H9 (cell line): ENCODE results near the gene TBC1D4. TPM values are rescaled to one million over a fixed set of nuclear protein-coding genes. Genes with fewer than 3 reads are reported as not detected.

Source experiments
- DNase-seq: peaks from one replicate; pipeline ENCODE4 v3.0.0-alpha.2; 2017
- H2AFZ ChIP-seq: one replicate; pipeline ENCODE4 v1.6.1; 2013; ENCODE audit warnings: mild to moderate bottlenecking, low read length, control low read depth, moderate library complexity
- H2AK5ac ChIP-seq: 2 replicates; pipeline ENCODE4 v1.6.1; 2013; ENCODE audit warnings: low read length, control low read depth, mixed read lengths; ENCODE audit not compliant: insufficient read length
- H2BK120ac ChIP-seq: one replicate; pipeline ENCODE4 v1.6.1; 2013; ENCODE audit warnings: low read depth, mild to moderate bottlenecking, low read length, control low read depth, inconsistent platforms; ENCODE audit not compliant: poor library complexity, severe bottlenecking
- H2BK12ac ChIP-seq: 2 replicates; pipeline ENCODE4 v1.6.1; 2013; ENCODE audit warnings: low read length, control low read depth, mixed read lengths, low read depth; ENCODE audit not compliant: insufficient read length
- H2BK15ac ChIP-seq: 2 replicates; pipeline ENCODE4 v1.6.1; 2013; ENCODE audit warnings: low read depth, low read length, control low read depth
- H2BK20ac ChIP-seq: one replicate; pipeline ENCODE4 v1.6.1; 2013; ENCODE audit warnings: low read depth, mild to moderate bottlenecking, low read length, control low read depth, inconsistent platforms; ENCODE audit not compliant: poor library complexity, severe bottlenecking
- H2BK5ac ChIP-seq: 2 replicates; pipeline ENCODE4 v1.6.1; 2013; ENCODE audit warnings: low read length, control low read depth, mixed read lengths; ENCODE audit not compliant: insufficient read length
- H3K14ac ChIP-seq: 2 replicates; pipeline ENCODE4 v1.6.1; 2013; ENCODE audit warnings: low read length, control low read depth; ENCODE audit not compliant: insufficient read depth
- H3K18ac ChIP-seq: 2 replicates; pipeline ENCODE4 v1.6.1; 2013; ENCODE audit warnings: low read depth, mild to moderate bottlenecking, mixed read lengths, low read length, control low read depth; ENCODE audit not compliant: insufficient read length
- H3K23ac ChIP-seq: 2 replicates; pipeline ENCODE4 v1.6.1; 2013; ENCODE audit warnings: low read length, control low read depth, mixed read lengths, low read depth; ENCODE audit not compliant: insufficient read length
- H3K23me2 ChIP-seq: 2 replicates; pipeline ENCODE4 v1.6.1; 2013; ENCODE audit warnings: low read depth, mild to moderate bottlenecking, mixed read lengths, low read length, control low read depth; ENCODE audit not compliant: insufficient read length, poor library complexity, severe bottlenecking
- H3K27ac ChIP-seq: 2 replicates; pipeline ENCODE4 v1.5.1; 2013; ENCODE audit warnings: low read length, control low read depth, mixed read lengths, low read depth; ENCODE audit not compliant: insufficient read length
- H3K27me3 ChIP-seq: 2 replicates; pipeline ENCODE4 v1.6.1; 2013; ENCODE audit warnings: low read length, control low read depth, inconsistent platforms; ENCODE audit not compliant: insufficient read depth
- H3K4ac ChIP-seq: 2 replicates; pipeline ENCODE4 v1.6.1; 2013; ENCODE audit warnings: low read depth, mild to moderate bottlenecking, control low read depth, inconsistent platforms, low read length, moderate library complexity
- H3K4me1 ChIP-seq: 2 replicates; pipeline ENCODE4 v1.6.1; 2013; ENCODE audit warnings: low read length, control low read depth, inconsistent platforms; ENCODE audit not compliant: insufficient read depth
- H3K4me2 ChIP-seq: 2 replicates; pipeline ENCODE4 v1.6.1; 2013; ENCODE audit warnings: low read length, control low read depth, mixed read lengths; ENCODE audit not compliant: insufficient read length, insufficient read depth
- H3K56ac ChIP-seq: 2 replicates; pipeline ENCODE4 v1.6.1; 2013; ENCODE audit warnings: low read depth, mild to moderate bottlenecking, mixed read lengths, low read length, control low read depth; ENCODE audit not compliant: insufficient read length
- H3K79me1 ChIP-seq: 2 replicates; pipeline ENCODE4 v1.6.1; 2013; ENCODE audit warnings: low read depth, mild to moderate bottlenecking, moderate library complexity, low read length, control low read depth, inconsistent platforms; ENCODE audit not compliant: insufficient read depth, poor library complexity, severe bottlenecking
- H3K79me2 ChIP-seq: 2 replicates; pipeline ENCODE4 v1.6.1; 2013; ENCODE audit warnings: low read length, control low read depth, inconsistent platforms; ENCODE audit not compliant: insufficient read depth
- H3K9ac ChIP-seq: 2 replicates; pipeline ENCODE4 v1.6.1; 2013; ENCODE audit warnings: low read length, control low read depth, mixed read lengths; ENCODE audit not compliant: insufficient read length; ENCODE audit errors: extremely low read depth
- H3K9me3 ChIP-seq: one replicate; pipeline ENCODE4 v1.6.1; 2013; ENCODE audit warnings: low read depth, low read length, inconsistent platforms; ENCODE audit not compliant: control insufficient read depth
- H3T11ph ChIP-seq: one replicate; pipeline ENCODE4 v1.6.1; 2013; ENCODE audit warnings: mild to moderate bottlenecking, low read length, control low read depth, inconsistent platforms
- H4K20me1 ChIP-seq: one replicate; pipeline ENCODE4 v1.6.1; 2013; ENCODE audit not compliant: control insufficient read depth, insufficient read length, insufficient read depth
- H4K5ac ChIP-seq: 2 replicates; pipeline ENCODE4 v1.6.1; 2013; ENCODE audit warnings: low read depth, mild to moderate bottlenecking, mixed read lengths, low read length, control low read depth; ENCODE audit not compliant: insufficient read length
- H4K8ac ChIP-seq: replicated peaks from 2 replicates; pipeline ENCODE4 v1.6.1; 2013; ENCODE audit warnings: low read length, control low read depth, mixed read lengths, low read depth; ENCODE audit not compliant: insufficient read length
- H4K91ac ChIP-seq: 2 replicates; pipeline ENCODE4 v1.6.1; 2013; ENCODE audit warnings: low read depth, mild to moderate bottlenecking, moderate library complexity, mixed read lengths, low read length, control low read depth; ENCODE audit not compliant: insufficient read length
- H3K27ac Mint-ChIP-seq, 3 experiments: 2 replicates in 2 of 3; 3 replicates in 1 of 3; pipeline ENCODE4 v1.8.0; 2020 to 2021; ENCODE audit warnings: mixed read lengths in 3 of 3, mild to moderate bottlenecking in 1 of 3, moderate library complexity in 1 of 3
- H3K27me3 Mint-ChIP-seq: 2 replicates; pipeline ENCODE4 v1.8.0; 2021; ENCODE audit warnings: low read depth, mild to moderate bottlenecking, moderate library complexity, mixed read lengths
- H3K36me3 Mint-ChIP-seq, 3 experiments: 2 replicates in 2 of 3; 3 replicates in 1 of 3; pipeline ENCODE4 v1.8.0; 2020 to 2021; ENCODE audit warnings: low read depth in 3 of 3, mixed read lengths in 3 of 3; ENCODE audit not compliant: insufficient read depth in 1 of 3
- H3K4me1 Mint-ChIP-seq, 2 experiments: 2 replicates each; pipeline ENCODE4 v1.8.0; 2020; ENCODE audit warnings: mixed read lengths in 2 of 2
- H3K4me3 Mint-ChIP-seq, 2 experiments: 2 replicates in 1 of 2; 3 replicates in 1 of 2; pipeline ENCODE4 v1.8.0; 2020 to 2021; ENCODE audit warnings: mild to moderate bottlenecking in 2 of 2, mixed read lengths in 2 of 2, moderate library complexity in 1 of 2
- H3K9me3 Mint-ChIP-seq, 2 experiments: 2 replicates in 1 of 2; 3 replicates in 1 of 2; pipeline ENCODE4 v1.8.0; 2020; ENCODE audit warnings: mild to moderate bottlenecking in 2 of 2, mixed read lengths in 2 of 2, moderate library complexity in 1 of 2
- CTCF ChIP-seq: fragments of 200-600 bp; sonication (generic); conservative IDR thresholded peaks from 3 replicates; pipeline ENCODE4 v1.8.0; 2021; ENCODE audit warnings: antibody characterized with exemption, mild to moderate bottlenecking
- WGBS: extraction: QIAGEN DNeasy Blood & Tissue Kit; methylation state at CpG from one replicate; pipeline ENCODE4 v1.1.7; 2013; ENCODE audit warnings: missing lambda C conversion rate, low lambda C conversion rate, mixed read lengths; ENCODE audit not compliant: insufficient read length; ENCODE audit errors: extremely low coverage; 5-methylcytosine and 5-hydroxymethylcytosine counted together
- total RNA-seq: library from RNA; stranded (reverse); gene quantifications from 2 replicates; pipeline ENCODE4 v1.2.1, GENCODE V29; 2021

Gene TBC1D4
- total RNA-seq, 1 experiment from 2014 or later: 10.5 TPM

GRCh38 chr13:75296641-75297040 lies 185.3 kb downstream of the TBC1D4 start:
- no peaks in the 10 kb centered on the region for H3K79me1 ChIP-seq
- H2AK5ac ChIP-seq: no peak overlapping the region
- H3K4me2 ChIP-seq: no peak overlapping the region
- no peak overlapping the region for H3K23ac ChIP-seq
- no peak overlapping the region for H4K8ac ChIP-seq
- H3K4ac ChIP-seq: no peak overlapping the region
- H3K23me2 ChIP-seq: no peaks in the 10 kb centered on the region
- no peak overlapping the region for H3T11ph ChIP-seq
- H3K14ac ChIP-seq: no peak overlapping the region
- no peaks in the 10 kb centered on the region for H3K9me3 Mint-ChIP-seq
- no peak overlapping the region for H4K91ac ChIP-seq
- no peak overlapping the region for H3K56ac ChIP-seq
- H3K4me1 ChIP-seq: no peaks in the 10 kb centered on the region; the same call in 1 of the 2 replicates
- no peak overlapping the region for H3K18ac ChIP-seq
- H4K5ac ChIP-seq: no peak overlapping the region
- H3K27ac Mint-ChIP-seq: no peak overlapping the region
- H2BK20ac ChIP-seq: no peak overlapping the region
- H3K9me3 ChIP-seq: no peaks in the 10 kb centered on the region
- H3K27me3 Mint-ChIP-seq: no peaks in the 10 kb centered on the region
- WGBS: no CpG with 5 or more reads among the region's 1 CpG
- no peak overlapping the region for H2BK15ac ChIP-seq
- H4K20me1 ChIP-seq: no peaks in the 10 kb centered on the region
- no peak overlapping the region for H3K27ac ChIP-seq
- no peaks in the 10 kb centered on the region for H3K79me2 ChIP-seq
- DNase-seq: no peak
- no peaks in the 10 kb centered on the region for H3K27me3 ChIP-seq
- no peak overlapping the region for H2BK5ac ChIP-seq
- no peak for TF ChIP-seq CTCF
- peaks cover 0 to 2% (median 0%) of the 10 kb centered on the region in 3 experiments; a peak in 1 of 7 replicates for H3K36me3 Mint-ChIP-seq
- no peak overlapping the region for H3K9ac ChIP-seq
- H2BK12ac ChIP-seq: no peak overlapping the region
- H3K4me3 Mint-ChIP-seq: no peak overlapping the region
- H3K4me1 Mint-ChIP-seq: peaks cover 12% of the 10 kb centered on the region in 2 experiments
- no peak overlapping the region for H2BK120ac ChIP-seq
- no peak overlapping the region for H2AFZ ChIP-seq
